Fibroblast of mammary gland (primary cell): ENCODE results near the gene INPP4B.

Experiments used
- DNase-seq: peaks from one replicate; pipeline ENCODE4 v3.0.0-alpha.2; 2010; ENCODE audit warnings: low read depth
- H3K4me3 ChIP-seq: 2 replicates; pipeline ENCODE4 v1.5.1; 2011; ENCODE audit warnings: low read depth, mild to moderate bottlenecking, low read length, moderate library complexity; ENCODE audit not compliant: control insufficient read depth
- TF ChIP-seq, protein P1 (sequence below): conservative IDR thresholded peaks from 2 replicates; pipeline ENCODE4 v1.5.1; 2011; ENCODE audit warnings: low read depth, low read length, inconsistent platforms; ENCODE audit not compliant: control insufficient read depth, insufficient read depth

INPP4B gene

DNA sequence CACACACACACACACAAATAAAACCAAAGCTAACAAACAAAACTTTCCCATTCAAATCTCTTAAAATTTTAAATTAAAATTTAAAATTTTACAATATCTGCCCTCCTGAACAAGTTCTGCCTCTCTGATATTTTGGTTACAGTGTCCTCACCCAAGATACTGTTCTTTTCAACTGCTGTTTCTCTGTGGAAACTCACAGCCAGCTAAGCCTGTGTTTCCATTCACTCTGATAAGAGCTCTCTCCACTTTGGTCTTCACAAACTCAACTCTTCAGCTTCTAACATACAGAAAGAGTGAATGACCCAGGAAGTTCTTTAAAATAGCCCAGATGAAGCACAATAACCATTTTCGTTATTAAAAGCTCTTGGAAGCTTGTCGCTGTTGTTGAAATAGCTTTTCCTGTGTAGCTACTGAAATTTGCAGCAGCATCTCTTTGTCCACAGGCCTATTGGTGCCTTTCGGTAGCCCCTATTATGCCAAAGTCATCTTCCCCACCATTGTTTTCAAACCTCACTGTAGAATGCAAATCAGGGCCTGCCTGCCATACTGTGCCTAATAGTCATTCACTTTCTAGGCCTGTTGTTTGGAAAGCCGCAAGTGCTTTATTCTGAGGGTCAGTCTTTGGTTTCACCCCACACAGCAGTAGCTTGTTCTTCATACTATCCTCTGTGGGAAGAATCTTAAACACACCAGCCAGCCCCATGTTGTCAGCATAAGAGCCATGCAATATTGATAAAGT, 19.4 kb downstream of the INPP4B start:
- no peak overlapping the region for H3K4me3 ChIP-seq
- TF ChIP-seq, protein P1, sequence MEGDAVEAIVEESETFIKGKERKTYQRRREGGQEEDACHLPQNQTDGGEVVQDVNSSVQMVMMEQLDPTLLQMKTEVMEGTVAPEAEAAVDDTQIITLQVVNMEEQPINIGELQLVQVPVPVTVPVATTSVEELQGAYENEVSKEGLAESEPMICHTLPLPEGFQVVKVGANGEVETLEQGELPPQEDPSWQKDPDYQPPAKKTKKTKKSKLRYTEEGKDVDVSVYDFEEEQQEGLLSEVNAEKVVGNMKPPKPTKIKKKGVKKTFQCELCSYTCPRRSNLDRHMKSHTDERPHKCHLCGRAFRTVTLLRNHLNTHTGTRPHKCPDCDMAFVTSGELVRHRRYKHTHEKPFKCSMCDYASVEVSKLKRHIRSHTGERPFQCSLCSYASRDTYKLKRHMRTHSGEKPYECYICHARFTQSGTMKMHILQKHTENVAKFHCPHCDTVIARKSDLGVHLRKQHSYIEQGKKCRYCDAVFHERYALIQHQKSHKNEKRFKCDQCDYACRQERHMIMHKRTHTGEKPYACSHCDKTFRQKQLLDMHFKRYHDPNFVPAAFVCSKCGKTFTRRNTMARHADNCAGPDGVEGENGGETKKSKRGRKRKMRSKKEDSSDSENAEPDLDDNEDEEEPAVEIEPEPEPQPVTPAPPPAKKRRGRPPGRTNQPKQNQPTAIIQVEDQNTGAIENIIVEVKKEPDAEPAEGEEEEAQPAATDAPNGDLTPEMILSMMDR: no peak
- no peak for DNase-seq

DNA sequence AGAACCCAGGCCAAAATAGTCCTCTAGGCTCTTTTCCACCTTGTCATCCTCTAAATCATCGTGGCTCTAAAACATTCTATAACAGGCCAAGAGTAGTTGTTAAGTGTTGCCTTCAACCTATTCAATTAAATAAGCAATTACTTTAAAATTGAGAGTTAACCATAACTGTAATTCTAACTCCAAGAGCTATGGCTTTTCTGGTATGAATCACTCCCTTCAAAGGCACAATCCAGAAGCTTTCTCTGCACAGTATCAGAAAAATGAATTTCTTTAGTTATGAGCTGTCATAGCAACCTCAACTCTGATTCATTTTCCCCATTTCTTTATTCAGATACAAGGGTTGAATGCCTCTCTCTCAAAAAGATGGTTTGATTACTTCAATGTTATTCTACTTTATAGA, 21.7 kb downstream of the INPP4B start:
- peak; percentile 19 for DNase-seq
- TF ChIP-seq, protein P1: no peak
- no peak overlapping the region for H3K4me3 ChIP-seq

DNA sequence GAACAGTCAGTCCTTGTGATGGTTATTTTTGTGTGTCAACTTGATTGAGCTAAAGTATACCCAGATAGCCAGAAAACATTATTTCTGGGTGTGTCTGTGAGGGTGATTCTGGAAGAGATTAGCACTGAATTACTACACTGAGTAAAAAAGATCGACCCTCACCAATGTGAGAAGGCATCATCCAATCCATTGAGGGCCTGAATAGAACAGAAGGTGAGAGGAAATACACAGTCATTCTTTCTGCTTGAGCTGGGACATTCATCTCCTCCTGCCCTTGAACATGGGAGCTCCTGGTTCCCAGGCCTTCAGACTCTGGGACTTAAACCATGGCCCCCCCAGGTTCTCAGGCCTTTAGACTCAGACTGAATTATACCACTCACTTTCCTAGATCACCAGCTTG, 22.3 kb downstream of the INPP4B start:
- H3K4me3 ChIP-seq: no peak overlapping the region
- TF ChIP-seq, protein P1: no peak
- no peak for DNase-seq

DNA sequence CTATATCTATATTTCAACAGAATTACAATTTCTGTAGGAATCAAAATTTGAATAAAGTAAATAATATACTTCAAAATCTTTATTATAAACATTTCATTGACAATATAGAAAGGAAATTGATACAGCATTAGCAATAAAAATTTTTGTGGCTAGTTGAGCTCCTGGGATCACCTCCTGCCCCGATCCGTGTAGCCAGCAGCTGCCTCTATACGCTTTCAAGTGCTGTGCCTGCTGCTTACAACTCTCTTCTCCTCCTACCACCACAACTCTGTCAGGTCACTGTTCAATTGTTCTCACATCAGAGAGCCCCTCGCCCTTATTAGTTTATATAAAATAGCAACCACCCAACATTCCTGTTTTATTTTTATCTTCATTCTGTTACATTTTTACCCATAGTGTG, 27.6 kb downstream of the INPP4B start:
- peak; percentile 5 for DNase-seq
- TF ChIP-seq, protein P1: no peak
- no peak overlapping the region for H3K4me3 ChIP-seq

DNA sequence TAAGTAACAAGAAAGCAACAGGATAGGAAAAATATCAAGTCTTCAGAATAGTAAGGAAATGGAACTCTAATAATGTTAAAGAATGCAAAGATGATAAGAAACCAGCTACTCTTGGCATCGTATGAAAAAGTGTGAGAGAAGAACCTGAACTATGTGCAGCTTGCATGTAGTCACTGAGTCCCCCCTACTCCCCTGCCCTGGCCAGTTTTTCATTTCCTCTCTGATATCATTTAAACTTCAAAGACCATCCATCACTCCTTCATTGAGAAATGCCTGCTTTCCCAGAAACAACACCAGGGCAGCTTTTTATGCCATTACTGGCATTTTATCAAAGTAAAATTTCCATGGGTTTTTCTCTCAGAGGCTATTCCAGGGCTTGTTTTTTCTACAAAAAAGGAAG, 28.1 kb downstream of the INPP4B start:
- TF ChIP-seq, protein P1: no peak
- H3K4me3 ChIP-seq: no peak overlapping the region
- peak; percentile 35 for DNase-seq

DNA sequence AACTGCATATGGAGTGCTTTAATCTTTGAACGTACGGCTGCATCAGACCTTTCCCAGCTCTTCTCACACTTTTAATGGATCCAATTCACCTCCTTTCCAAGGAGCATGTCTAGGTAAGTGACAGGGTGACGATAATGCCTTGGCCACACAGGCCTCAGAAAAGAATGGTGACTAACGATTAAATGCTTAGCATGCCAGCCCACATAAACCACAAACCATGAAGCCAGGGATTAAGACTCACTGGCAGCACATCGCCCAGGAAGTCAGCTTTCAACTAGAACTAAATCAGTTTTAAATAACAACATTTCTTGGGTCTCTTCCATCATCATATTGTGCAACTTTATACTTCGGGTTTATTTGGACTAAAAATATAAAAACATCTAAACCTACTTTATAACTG, 28.7 kb downstream of the INPP4B start:
- DNase-seq: peak; percentile 96
- H3K4me3 ChIP-seq: no peak overlapping the region
- TF ChIP-seq, protein P1: no peak
